Mesothelial cell of epicardium (in vitro differentiated cells): Measurements from ENCODE around the gene AUTS2. TPM values are rescaled to one million over a fixed set of nuclear protein-coding genes. Genes with fewer than 3 reads are reported as not detected.

ENCODE experiments used
- DNase-seq, 2 experiments: peaks; one replicate each; pipeline ENCODE4 v3.0.0; 2021; ENCODE audit warnings: low spot score in 2 of 2; ENCODE audit not compliant: unreplicated experiment in 2 of 2
- H3K27ac Mint-ChIP-seq: 2 replicates; pipeline ENCODE4 v1.8.0; 2021; ENCODE audit warnings: mixed read lengths
- H3K27me3 Mint-ChIP-seq: 2 replicates; pipeline ENCODE4 v1.8.0; 2021; ENCODE audit warnings: low read depth, mixed read lengths
- H3K36me3 Mint-ChIP-seq: 2 replicates; pipeline ENCODE4 v1.8.0; 2021; ENCODE audit warnings: mixed read lengths
- H3K4me1 Mint-ChIP-seq: 2 replicates; pipeline ENCODE4 v1.8.0; 2021; ENCODE audit warnings: mixed read lengths
- H3K4me3 Mint-ChIP-seq: 2 replicates; pipeline ENCODE4 v1.8.0; 2021; ENCODE audit warnings: mild to moderate bottlenecking, moderate library complexity, mixed read lengths
- H3K9me3 Mint-ChIP-seq: 2 replicates; pipeline ENCODE4 v1.8.0; 2021; ENCODE audit warnings: mixed read lengths
- total RNA-seq: library from RNA; stranded (reverse); gene quantifications from 3 replicates; pipeline ENCODE4 v1.2.1, GENCODE V29; 2021
- TF ChIP-seq, protein P1 (sequence below): fragments of 200-600 bp; sonication (generic); IDR thresholded peaks from one replicate; pipeline ENCODE4 v1.5.0; 2021; ENCODE audit warnings: antibody characterized with exemption; ENCODE audit not compliant: unreplicated experiment

Gene AUTS2
- total RNA-seq, 1 donor from 2014 or later: 135 TPM

DNA sequence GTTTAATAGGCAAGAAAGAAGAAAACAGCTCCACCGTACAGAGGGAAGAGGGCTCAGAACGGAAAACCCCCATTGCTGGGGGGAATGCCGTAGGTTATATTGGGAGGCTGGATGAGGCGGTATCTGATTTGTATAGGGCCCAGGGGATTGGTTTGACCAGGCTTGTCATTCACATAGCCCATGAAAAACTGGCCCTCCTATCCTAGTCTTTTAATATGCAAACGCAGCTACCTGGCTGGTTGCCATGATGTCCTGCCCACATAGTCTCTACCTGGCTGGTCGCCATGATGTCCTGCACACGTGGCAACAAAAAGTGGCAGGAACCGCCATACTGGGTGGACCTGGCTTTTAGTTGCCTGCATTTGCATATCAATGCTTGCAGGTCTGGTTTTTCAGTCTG lies 84.7 kb downstream of the AUTS2 start:
- H3K9me3 Mint-ChIP-seq: no peaks in the 10 kb centered on the region
- DNase-seq: no peak
- no peaks in the 10 kb centered on the region for H3K36me3 Mint-ChIP-seq
- H3K27ac Mint-ChIP-seq: no peak overlapping the region
- no peaks in the 10 kb centered on the region for H3K27me3 Mint-ChIP-seq
- TF ChIP-seq, protein P1, sequence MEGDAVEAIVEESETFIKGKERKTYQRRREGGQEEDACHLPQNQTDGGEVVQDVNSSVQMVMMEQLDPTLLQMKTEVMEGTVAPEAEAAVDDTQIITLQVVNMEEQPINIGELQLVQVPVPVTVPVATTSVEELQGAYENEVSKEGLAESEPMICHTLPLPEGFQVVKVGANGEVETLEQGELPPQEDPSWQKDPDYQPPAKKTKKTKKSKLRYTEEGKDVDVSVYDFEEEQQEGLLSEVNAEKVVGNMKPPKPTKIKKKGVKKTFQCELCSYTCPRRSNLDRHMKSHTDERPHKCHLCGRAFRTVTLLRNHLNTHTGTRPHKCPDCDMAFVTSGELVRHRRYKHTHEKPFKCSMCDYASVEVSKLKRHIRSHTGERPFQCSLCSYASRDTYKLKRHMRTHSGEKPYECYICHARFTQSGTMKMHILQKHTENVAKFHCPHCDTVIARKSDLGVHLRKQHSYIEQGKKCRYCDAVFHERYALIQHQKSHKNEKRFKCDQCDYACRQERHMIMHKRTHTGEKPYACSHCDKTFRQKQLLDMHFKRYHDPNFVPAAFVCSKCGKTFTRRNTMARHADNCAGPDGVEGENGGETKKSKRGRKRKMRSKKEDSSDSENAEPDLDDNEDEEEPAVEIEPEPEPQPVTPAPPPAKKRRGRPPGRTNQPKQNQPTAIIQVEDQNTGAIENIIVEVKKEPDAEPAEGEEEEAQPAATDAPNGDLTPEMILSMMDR: no peak
- H3K4me3 Mint-ChIP-seq: no peak overlapping the region
- H3K4me1 Mint-ChIP-seq: peaks cover 50% of the 10 kb centered on the region

DNA sequence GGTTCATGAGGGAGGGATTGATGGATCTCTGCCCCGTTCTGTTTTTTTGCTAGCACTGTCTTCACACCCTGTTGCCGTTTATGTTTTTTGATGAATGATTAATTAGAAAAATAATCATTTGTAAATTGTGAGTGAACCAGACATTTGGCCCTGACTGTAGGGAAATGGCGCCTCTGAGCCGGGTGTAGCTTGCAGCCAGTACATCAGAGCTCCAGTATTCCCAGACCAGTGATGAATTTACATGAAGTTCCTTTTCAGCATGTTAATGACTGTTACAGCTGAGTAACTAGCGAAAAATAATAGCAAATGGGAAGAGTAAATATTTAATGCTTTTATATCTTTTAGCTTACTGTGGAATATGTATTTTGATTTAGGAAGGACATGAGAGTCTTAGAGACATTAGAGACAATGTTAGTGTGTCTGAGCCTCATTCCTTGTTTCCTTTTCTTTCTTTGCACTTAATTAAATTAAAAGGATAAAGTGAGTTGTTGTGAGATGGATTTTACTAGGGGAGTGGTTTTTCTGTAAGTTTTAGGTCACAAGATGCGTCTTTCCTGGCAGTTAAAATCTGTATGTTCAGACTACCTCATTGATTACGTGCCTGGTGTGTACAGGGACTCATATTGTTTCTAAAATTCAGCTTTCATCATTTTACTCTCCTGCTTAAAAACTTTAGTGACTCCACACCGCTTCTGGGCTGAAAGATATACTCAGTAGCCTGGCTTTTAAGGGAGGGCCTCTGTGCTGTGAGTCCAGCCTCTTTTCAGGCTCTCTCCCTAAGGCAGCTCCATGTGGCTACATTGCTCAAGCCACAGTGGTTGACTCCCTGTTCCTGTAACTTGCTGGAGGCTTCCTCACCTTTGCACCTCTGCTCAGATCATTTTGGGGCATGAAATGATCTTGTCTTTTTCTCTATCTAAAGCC lies 86.4 kb downstream of the AUTS2 start:
- Mint-ChIP-seq H3K4me1 (peaks cover 41% of the 10 kb centered on the region), H3K27ac (peak overlapping the region; percentile 80), H3K36me3 (no peaks in the 10 kb centered on the region), H3K9me3 (no peaks in the 10 kb centered on the region), H3K27me3 (no peaks in the 10 kb centered on the region), H3K4me3 (no peak overlapping the region)
- TF ChIP-seq, protein P1: no peak
- no peak for DNase-seq

DNA sequence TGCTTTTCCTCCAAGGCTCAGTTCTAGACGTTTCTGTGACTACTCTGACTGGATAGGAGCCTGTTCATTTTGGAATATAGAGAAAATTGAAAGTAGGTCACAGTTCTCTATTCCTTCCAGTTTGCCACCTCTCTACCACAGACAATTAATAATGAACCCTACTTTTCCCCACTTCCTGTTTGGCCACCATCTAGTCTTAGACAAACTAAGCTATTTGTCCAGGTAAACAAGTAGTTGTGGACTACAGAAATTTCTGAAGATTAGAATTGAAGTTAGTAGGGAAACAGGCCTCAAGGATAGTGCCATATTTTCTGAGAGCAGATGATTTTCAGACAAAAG lies 87.0 kb downstream of the AUTS2 start:
- Mint-ChIP-seq H3K27ac (peak overlapping the region; percentile 80), H3K27me3 (no peaks in the 10 kb centered on the region), H3K4me3 (no peak overlapping the region), H3K9me3 (no peaks in the 10 kb centered on the region), H3K4me1 (peaks cover 37% of the 10 kb centered on the region), H3K36me3 (no peaks in the 10 kb centered on the region)
- TF ChIP-seq, protein P1: no peak
- DNase-seq: no peak

DNA sequence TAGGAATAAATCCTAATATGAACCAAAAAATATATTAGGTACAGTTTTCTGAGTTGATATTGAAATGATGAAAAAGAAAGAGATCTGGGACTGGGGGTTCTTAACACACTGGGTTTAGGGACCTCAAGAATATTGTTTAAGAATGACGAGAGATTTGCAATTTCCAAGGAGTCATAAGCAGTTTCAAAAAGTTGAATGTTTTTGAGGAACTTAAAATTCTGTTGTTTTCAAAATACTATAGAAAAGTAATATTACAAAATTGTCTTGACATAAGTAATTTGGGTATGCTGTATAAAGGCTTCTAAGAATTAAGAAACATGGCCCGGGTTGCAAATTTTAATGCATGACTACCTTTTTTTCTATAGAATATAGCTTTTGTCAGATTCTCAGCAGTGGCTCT lies 88.1 kb downstream of the AUTS2 start:
- H3K27ac Mint-ChIP-seq: no peak overlapping the region
- TF ChIP-seq, protein P1: no peak
- H3K4me3 Mint-ChIP-seq: no peak overlapping the region
- H3K27me3 Mint-ChIP-seq: no peaks in the 10 kb centered on the region
- no peaks in the 10 kb centered on the region for H3K9me3 Mint-ChIP-seq
- no peak for DNase-seq
- H3K36me3 Mint-ChIP-seq: peaks cover 2% of the 10 kb centered on the region
- peaks cover 36% of the 10 kb centered on the region for H3K4me1 Mint-ChIP-seq

DNA sequence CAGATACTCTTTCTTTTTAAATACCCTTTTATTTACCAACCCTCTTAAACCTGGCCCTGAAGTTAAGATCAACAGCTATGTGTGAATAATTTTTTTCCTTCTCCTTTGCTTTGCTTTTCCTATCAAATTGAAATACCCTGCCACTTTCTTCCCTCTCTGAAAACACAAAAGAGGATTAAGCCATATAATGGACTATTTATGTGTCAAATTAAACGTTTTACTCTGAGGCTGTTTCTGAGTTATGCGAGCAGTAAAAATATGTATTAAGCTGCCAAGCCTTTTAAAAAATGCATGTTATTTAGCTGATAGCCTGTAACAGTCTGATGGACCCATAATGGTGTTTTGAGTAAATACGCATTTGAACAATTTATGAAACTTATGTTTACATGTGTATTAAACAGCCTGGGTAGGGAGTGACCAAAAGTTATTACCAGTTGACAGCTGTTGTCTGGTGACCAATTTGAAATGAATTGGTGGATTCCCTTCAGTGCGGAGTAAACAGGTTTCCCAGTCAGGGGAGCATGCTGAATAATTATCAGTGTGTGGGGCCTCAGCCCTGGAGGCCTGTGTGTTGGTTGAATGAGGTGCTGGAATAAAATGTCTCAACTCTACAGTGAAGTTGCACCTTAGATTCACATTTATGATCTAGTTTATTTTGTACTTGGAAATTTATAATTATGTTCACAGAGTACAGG lies 89.6 kb downstream of the AUTS2 start:
- TF ChIP-seq, protein P1: no peak
- Mint-ChIP-seq H3K27ac (no peak overlapping the region), H3K4me1 (peaks cover 44% of the 10 kb centered on the region), H3K4me3 (no peak overlapping the region), H3K9me3 (no peaks in the 10 kb centered on the region), H3K36me3 (peaks cover 8% of the 10 kb centered on the region), H3K27me3 (no peaks in the 10 kb centered on the region)
- DNase-seq: no peak
